ENCODE measurements around the gene RBBP4.

RBBP4 gene

GRCh38 chr1:32716312-32717148 is 65.5 kb downstream of the RBBP4 start:
- H3K14ac ChIP-seq (ENCODE audit: low read length) = no peak overlapping the region
- H3K4me3 ChIP-seq (ENCODE audit: low read length in 2 of 2) = peak overlapping the region; percentile 19 to 62
- no peaks in the 10 kb centered on the region for H3K36me3 ChIP-seq (replicated peaks in 1 of 2; ENCODE audit: control insufficient read depth in 2 of 2, insufficient read depth in 2 of 2, low read length in 2 of 2)
- H2AK5ac ChIP-seq (ENCODE audit: low read depth, low read length) = peak overlapping the region; percentile 48
- peak overlapping the region; percentile 14 for H2BK12ac ChIP-seq (ENCODE audit: low read length)
- H3K27me3 ChIP-seq (ENCODE audit: control insufficient read depth in 3 of 3, insufficient read depth in 3 of 3, low read depth in 1 of 3, low read length in 3 of 3) = peaks cover 0 to 17% (median 0%) of the 10 kb centered on the region in 3 experiments
- H3K18ac ChIP-seq (ENCODE audit: low read length) = peak overlapping the region; percentile 69
- peak overlapping the region; percentile 25 for H2BK5ac ChIP-seq (ENCODE audit: low read length)
- H3K9me3 ChIP-seq (replicated peaks in 1 of 2; ENCODE audit: control insufficient read depth in 2 of 2, insufficient read depth in 1 of 2, low read depth in 1 of 2, low read length in 2 of 2) = no peaks in the 10 kb centered on the region
- peaks cover 2% of the 10 kb centered on the region for H3K79me1 ChIP-seq (ENCODE audit: low read depth, low read length)
- H3K4me1 ChIP-seq (ENCODE audit: control insufficient read depth in 2 of 2, insufficient read depth in 1 of 2, low read depth in 1 of 2, low read length in 2 of 2) = peaks cover 7 to 9% of the 10 kb centered on the region in 2 donors
- no CpG with 5 or more reads among the region's 9 CpGs for WGBS, 2 donors (ENCODE audit: extremely low coverage in 2 of 2, insufficient read length in 2 of 2, insufficient replicate concordance in 1 of 2)
- no peak overlapping the region for H4K8ac ChIP-seq (ENCODE audit: low read depth, low read length)
- H2BK120ac ChIP-seq (ENCODE audit: low read depth, low read length) = no peak overlapping the region
- no peak overlapping the region for H3K9ac ChIP-seq (ENCODE audit: low read depth, low read length, poor library complexity)
- peak overlapping the region; percentile 40 for H4K91ac ChIP-seq (ENCODE audit: low read depth, low read length, poor library complexity)
- H3K27ac ChIP-seq (replicated peaks; ENCODE audit: low read length) = peak overlapping the region; percentile 38
- peak overlapping the region; percentile 69 for H2BK15ac ChIP-seq (ENCODE audit: low read length)
- peak; percentile 56 for DNase-seq (ENCODE audit: low spot score)
- peak overlapping the region; percentile 60 for H2AFZ ChIP-seq (ENCODE audit: low read length)
- H3K23ac ChIP-seq (ENCODE audit: low read depth, low read length, poor library complexity) = no peak overlapping the region
- no peak overlapping the region for H3K4ac ChIP-seq (ENCODE audit: low read length)
- H3K4me2 ChIP-seq (ENCODE audit: insufficient read depth, low read length, poor library complexity, severe bottlenecking) = peak overlapping the region; percentile 35

- Histone ChIP-seq H2AFZ (ENCODE audit: low read length) (peak overlapping the region; percentile 60), H3K23ac (ENCODE audit: low read depth, low read length, poor library complexity) (no peak overlapping the region), H4K91ac (ENCODE audit: low read depth, low read length, poor library complexity) (no peak overlapping the region), H3K4me3 (ENCODE audit: low read length in 2 of 2) (no peak overlapping the region), H4K8ac (ENCODE audit: low read depth, low read length) (no peak overlapping the region), H3K9ac (ENCODE audit: low read depth, low read length, poor library complexity) (no peak overlapping the region), H3K27me3 (ENCODE audit: control insufficient read depth in 3 of 3, insufficient read depth in 3 of 3, low read depth in 1 of 3, low read length in 3 of 3) (peaks cover 0 to 17% (median 0%) of the 10 kb centered on the region in 3 experiments), H2AK5ac (ENCODE audit: low read depth, low read length) (no peak overlapping the region), H3K18ac (ENCODE audit: low read length) (peak overlapping the region; percentile 2), H3K79me1 (ENCODE audit: low read depth, low read length) (no peaks in the 10 kb centered on the region), H3K9me3 (replicated peaks in 1 of 2; ENCODE audit: control insufficient read depth in 2 of 2, insufficient read depth in 1 of 2, low read depth in 1 of 2, low read length in 2 of 2) (no peaks in the 10 kb centered on the region), H3K4ac (ENCODE audit: low read length) (no peak overlapping the region), H3K27ac (replicated peaks; ENCODE audit: low read length) (peak overlapping the region; percentile 38), H3K4me1 (ENCODE audit: control insufficient read depth in 2 of 2, insufficient read depth in 1 of 2, low read depth in 1 of 2, low read length in 2 of 2) (peaks cover 7 to 9% of the 10 kb centered on the region in 2 donors), H3K36me3 (replicated peaks in 1 of 2; ENCODE audit: control insufficient read depth in 2 of 2, insufficient read depth in 2 of 2, low read length in 2 of 2) (no peaks in the 10 kb centered on the region), H2BK12ac (ENCODE audit: low read length) (no peak overlapping the region), H2BK120ac (ENCODE audit: low read depth, low read length) (no peak overlapping the region), H2BK5ac (ENCODE audit: low read length) (no peak overlapping the region), H3K4me2 (ENCODE audit: insufficient read depth, low read length, poor library complexity, severe bottlenecking) (no peak overlapping the region), H2BK15ac (ENCODE audit: low read length) (no peak overlapping the region), H3K14ac (ENCODE audit: low read length) (no peak overlapping the region)
- WGBS, 2 donors (ENCODE audit: extremely low coverage in 2 of 2, insufficient read length in 2 of 2, insufficient replicate concordance in 1 of 2) = no CpG with 5 or more reads among the region's 4 CpGs
- DNase-seq (ENCODE audit: low spot score) = no peak
Measured at GRCh38 chr1:32717503-32717902, 66.5 kb downstream of the RBBP4 start.

- Histone ChIP-seq H2BK15ac (ENCODE audit: low read length) (no peak overlapping the region), H3K4me1 (ENCODE audit: control insufficient read depth in 2 of 2, insufficient read depth in 1 of 2, low read depth in 1 of 2, low read length in 2 of 2) (peaks cover 7 to 9% of the 10 kb centered on the region in 2 donors), H3K27ac (replicated peaks; ENCODE audit: low read length) (no peak overlapping the region), H3K18ac (ENCODE audit: low read length) (no peak overlapping the region), H4K8ac (ENCODE audit: low read depth, low read length) (no peak overlapping the region), H2BK12ac (ENCODE audit: low read length) (no peak overlapping the region), H3K14ac (ENCODE audit: low read length) (no peak overlapping the region), H2BK120ac (ENCODE audit: low read depth, low read length) (no peak overlapping the region), H3K23ac (ENCODE audit: low read depth, low read length, poor library complexity) (no peak overlapping the region), H3K27me3 (ENCODE audit: control insufficient read depth in 3 of 3, insufficient read depth in 3 of 3, low read depth in 1 of 3, low read length in 3 of 3) (peaks cover 0 to 17% (median 0%) of the 10 kb centered on the region in 3 experiments), H3K36me3 (replicated peaks in 1 of 2; ENCODE audit: control insufficient read depth in 2 of 2, insufficient read depth in 2 of 2, low read length in 2 of 2) (no peaks in the 10 kb centered on the region), H2AFZ (ENCODE audit: low read length) (no peak overlapping the region), H3K9me3 (replicated peaks in 1 of 2; ENCODE audit: control insufficient read depth in 2 of 2, insufficient read depth in 1 of 2, low read depth in 1 of 2, low read length in 2 of 2) (no peaks in the 10 kb centered on the region), H4K91ac (ENCODE audit: low read depth, low read length, poor library complexity) (no peak overlapping the region), H3K4me3 (ENCODE audit: low read length in 2 of 2) (no peak overlapping the region), H2AK5ac (ENCODE audit: low read depth, low read length) (no peak overlapping the region), H3K79me1 (ENCODE audit: low read depth, low read length) (no peaks in the 10 kb centered on the region), H2BK5ac (ENCODE audit: low read length) (no peak overlapping the region), H3K9ac (ENCODE audit: low read depth, low read length, poor library complexity) (no peak overlapping the region), H3K4me2 (ENCODE audit: insufficient read depth, low read length, poor library complexity, severe bottlenecking) (no peak overlapping the region), H3K4ac (ENCODE audit: low read length) (no peak overlapping the region)
- WGBS, 2 donors (ENCODE audit: extremely low coverage in 2 of 2, insufficient read length in 2 of 2, insufficient replicate concordance in 1 of 2) = no CpG with 5 or more reads among the region's 2 CpGs
- no peak for DNase-seq (ENCODE audit: low spot score)
Measured at GRCh38 chr1:32718036-32718435, 67.0 kb downstream of the RBBP4 start.

- peaks cover 7 to 9% of the 10 kb centered on the region in 2 donors for H3K4me1 ChIP-seq (ENCODE audit: control insufficient read depth in 2 of 2, insufficient read depth in 1 of 2, low read depth in 1 of 2, low read length in 2 of 2)
Measured at GRCh38 chr1:32718527-32718926, 67.5 kb downstream of the RBBP4 start.

More at GRCh38 chr1:32718527-32718926, 67.5 kb downstream of the RBBP4 start:
- H2AK5ac ChIP-seq (ENCODE audit: low read depth, low read length) = peak overlapping the region; percentile 20
- H4K91ac ChIP-seq (ENCODE audit: low read depth, low read length, poor library complexity) = no peak overlapping the region
- H3K4ac ChIP-seq (ENCODE audit: low read length) = no peak overlapping the region
- no peak overlapping the region for H2BK5ac ChIP-seq (ENCODE audit: low read length)
- no peak overlapping the region for H3K4me2 ChIP-seq (ENCODE audit: insufficient read depth, low read length, poor library complexity, severe bottlenecking)
- H4K8ac ChIP-seq (ENCODE audit: low read depth, low read length) = no peak overlapping the region
- H3K36me3 ChIP-seq (replicated peaks in 1 of 2; ENCODE audit: control insufficient read depth in 2 of 2, insufficient read depth in 2 of 2, low read length in 2 of 2) = no peaks in the 10 kb centered on the region
- peak overlapping the region; percentile 18 for H2BK15ac ChIP-seq (ENCODE audit: low read length)
- no peak overlapping the region for H3K14ac ChIP-seq (ENCODE audit: low read length)
- no CpG with 5 or more reads among the region's 1 CpG for WGBS, 2 donors (ENCODE audit: extremely low coverage in 2 of 2, insufficient read length in 2 of 2, insufficient replicate concordance in 1 of 2)
- no peak overlapping the region for H3K9ac ChIP-seq (ENCODE audit: low read depth, low read length, poor library complexity)
- peaks cover 0 to 17% (median 0%) of the 10 kb centered on the region in 3 experiments for H3K27me3 ChIP-seq (ENCODE audit: control insufficient read depth in 3 of 3, insufficient read depth in 3 of 3, low read depth in 1 of 3, low read length in 3 of 3)
- H2BK12ac ChIP-seq (ENCODE audit: low read length) = no peak overlapping the region
- no peak overlapping the region for H3K4me3 ChIP-seq (ENCODE audit: low read length in 2 of 2)
- no peaks in the 10 kb centered on the region for H3K79me1 ChIP-seq (ENCODE audit: low read depth, low read length)
- no peak overlapping the region for H3K23ac ChIP-seq (ENCODE audit: low read depth, low read length, poor library complexity)
- H3K18ac ChIP-seq (ENCODE audit: low read length) = peak overlapping the region; percentile 32
- H3K9me3 ChIP-seq (replicated peaks in 1 of 2; ENCODE audit: control insufficient read depth in 2 of 2, insufficient read depth in 1 of 2, low read depth in 1 of 2, low read length in 2 of 2) = no peaks in the 10 kb centered on the region
- no peak for DNase-seq (ENCODE audit: low spot score)
- H2BK120ac ChIP-seq (ENCODE audit: low read depth, low read length) = no peak overlapping the region
- no peak overlapping the region for H3K27ac ChIP-seq (replicated peaks; ENCODE audit: low read length)
- no peak overlapping the region for H2AFZ ChIP-seq (ENCODE audit: low read length)
